Mammary epithelial cell (primary cell): ENCODE results near the gene FAM228B.

Experiments used
- CTCF ChIP-seq, 2 donors: IDR thresholded peaks in 1 of 2; conservative IDR thresholded peaks in 1 of 2; 2 replicates each; pipeline ENCODE4 v1.5.1; 2011 to 2012; ENCODE audit warnings: inconsistent platforms in 2 of 2, low read length in 2 of 2, mild to moderate bottlenecking in 2 of 2, control low read depth in 1 of 2, low read depth in 1 of 2; ENCODE audit not compliant: insufficient read depth in 1 of 2; ENCODE audit errors: extremely low read depth in 1 of 2
- EZH2 ChIP-seq: IDR thresholded peaks from 2 replicates; pipeline ENCODE4 v1.6.1; 2012; ENCODE audit warnings: low read length, inconsistent platforms, borderline replicate concordance

DNA sequence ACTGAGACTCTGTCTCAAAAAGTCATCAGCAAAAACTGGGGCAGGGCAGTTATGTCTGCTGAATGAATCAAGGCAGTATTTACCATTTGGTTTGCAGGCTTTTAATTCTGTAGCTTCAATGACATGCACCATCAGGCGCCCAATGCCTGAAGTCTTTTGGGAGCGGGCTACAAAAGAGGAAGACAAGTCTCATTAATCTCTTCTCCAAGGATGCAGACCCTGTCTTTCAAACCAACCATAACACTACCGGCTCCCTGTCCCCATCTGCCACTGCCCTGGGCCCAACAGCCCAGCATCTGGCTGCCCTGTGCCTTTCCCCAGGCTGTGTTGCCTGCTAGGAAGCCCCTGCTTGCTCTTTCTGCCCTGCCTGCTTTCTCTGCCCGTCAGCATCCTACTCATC lies 81.9 kb downstream of the FAM228B start:
- TF ChIP-seq CTCF (conservative IDR thresholded peaks at IDR 0.05 in 1 of 2, IDR thresholded peaks at IDR 0.05 in 1 of 2; ENCODE audit: extremely low read depth in 1 of 2, insufficient read depth in 1 of 2, low read depth in 1 of 2, low read length in 2 of 2) (no peak), EZH2 (no peak)
